Stimulated activated CD4-positive, alpha-beta T cell treated with anti-CD3 and anti-CD28 coated beads, Interleukin-4, amount 100 ng/mL, for 48 hours (primary cell): ENCODE data around the gene AKAP12.

Experiments
- DNase-seq, 2 donors: peaks; one replicate each; pipeline ENCODE4 v3.0.0-alpha.2; 2020; ENCODE audit warnings: low read depth in 2 of 2

AKAP12 gene, protein sequence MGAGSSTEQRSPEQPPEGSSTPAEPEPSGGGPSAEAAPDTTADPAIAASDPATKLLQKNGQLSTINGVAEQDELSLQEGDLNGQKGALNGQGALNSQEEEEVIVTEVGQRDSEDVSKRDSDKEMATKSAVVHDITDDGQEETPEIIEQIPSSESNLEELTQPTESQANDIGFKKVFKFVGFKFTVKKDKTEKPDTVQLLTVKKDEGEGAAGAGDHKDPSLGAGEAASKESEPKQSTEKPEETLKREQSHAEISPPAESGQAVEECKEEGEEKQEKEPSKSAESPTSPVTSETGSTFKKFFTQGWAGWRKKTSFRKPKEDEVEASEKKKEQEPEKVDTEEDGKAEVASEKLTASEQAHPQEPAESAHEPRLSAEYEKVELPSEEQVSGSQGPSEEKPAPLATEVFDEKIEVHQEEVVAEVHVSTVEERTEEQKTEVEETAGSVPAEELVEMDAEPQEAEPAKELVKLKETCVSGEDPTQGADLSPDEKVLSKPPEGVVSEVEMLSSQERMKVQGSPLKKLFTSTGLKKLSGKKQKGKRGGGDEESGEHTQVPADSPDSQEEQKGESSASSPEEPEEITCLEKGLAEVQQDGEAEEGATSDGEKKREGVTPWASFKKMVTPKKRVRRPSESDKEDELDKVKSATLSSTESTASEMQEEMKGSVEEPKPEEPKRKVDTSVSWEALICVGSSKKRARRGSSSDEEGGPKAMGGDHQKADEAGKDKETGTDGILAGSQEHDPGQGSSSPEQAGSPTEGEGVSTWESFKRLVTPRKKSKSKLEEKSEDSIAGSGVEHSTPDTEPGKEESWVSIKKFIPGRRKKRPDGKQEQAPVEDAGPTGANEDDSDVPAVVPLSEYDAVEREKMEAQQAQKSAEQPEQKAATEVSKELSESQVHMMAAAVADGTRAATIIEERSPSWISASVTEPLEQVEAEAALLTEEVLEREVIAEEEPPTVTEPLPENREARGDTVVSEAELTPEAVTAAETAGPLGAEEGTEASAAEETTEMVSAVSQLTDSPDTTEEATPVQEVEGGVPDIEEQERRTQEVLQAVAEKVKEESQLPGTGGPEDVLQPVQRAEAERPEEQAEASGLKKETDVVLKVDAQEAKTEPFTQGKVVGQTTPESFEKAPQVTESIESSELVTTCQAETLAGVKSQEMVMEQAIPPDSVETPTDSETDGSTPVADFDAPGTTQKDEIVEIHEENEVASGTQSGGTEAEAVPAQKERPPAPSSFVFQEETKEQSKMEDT (N-terminal part only)

DNA sequence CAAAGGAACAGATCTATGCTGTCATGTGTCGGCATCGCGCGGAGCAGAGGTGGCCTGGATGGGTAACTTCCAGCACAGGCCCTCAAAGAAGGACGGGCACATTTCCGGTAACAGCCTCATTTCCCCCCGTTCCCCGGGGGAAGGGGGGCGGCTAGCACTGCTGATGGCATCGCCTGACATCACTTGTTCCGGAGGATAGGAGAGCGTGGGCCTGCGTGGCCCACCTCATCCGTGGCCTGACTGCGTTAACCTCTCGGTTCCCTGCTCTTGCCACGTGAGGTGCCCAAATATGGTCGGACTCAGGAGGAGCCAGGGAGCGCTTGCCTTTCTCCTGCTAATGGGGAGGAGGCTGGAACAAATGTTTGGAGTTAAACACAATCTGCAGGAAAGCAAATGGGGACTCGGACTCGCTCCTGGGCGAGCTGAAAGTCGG lies at the start of gene AKAP12:
Gene AKAP12 (plus strand): TSS at position 365 of the 433 bp plus-strand sequence. CDS start 596 bp downstream, outside the sequence.
- DNase-seq, result no peak

DNA sequence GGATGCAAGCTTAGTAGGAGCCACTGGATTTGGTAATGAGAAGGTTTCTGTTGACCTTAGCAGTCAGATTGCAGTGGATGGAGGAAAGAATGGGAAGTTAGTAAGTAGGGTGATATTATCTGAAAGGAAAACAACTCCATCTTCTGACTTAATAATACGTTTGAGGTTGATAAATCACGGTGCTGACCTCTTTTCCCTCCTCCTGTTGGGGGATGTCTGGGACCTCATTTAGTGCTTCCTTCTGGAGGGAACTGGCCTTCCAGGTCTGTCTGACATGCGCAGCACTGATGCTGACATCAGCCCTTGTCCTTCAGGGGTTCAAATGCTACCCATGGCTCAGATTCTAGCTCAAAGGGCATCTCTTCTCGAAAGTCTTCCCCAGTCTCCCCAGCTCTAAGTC lies 48.2 kb upstream of the AKAP12 start:
- no peak for DNase-seq

DNA sequence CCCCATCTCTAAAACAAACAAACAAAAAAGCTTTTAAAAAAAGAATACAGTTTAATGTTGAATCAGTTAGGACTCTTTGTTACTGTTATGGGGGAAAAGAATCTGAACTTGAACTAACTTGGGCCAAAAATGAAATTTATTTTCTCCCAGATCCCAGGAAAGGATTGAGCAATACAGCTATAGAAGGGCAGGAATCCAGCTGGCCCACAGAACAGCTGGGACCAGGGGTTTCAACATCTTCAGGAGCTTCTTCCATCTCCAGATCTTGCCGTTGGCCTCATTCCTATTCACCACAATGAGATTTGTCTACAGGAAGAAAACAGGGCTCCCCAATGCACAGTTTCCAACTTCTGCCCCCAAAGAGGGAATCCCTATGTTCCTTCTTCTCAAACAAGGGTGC lies 43.2 kb upstream of the AKAP12 start:
- no peak for DNase-seq

DNA sequence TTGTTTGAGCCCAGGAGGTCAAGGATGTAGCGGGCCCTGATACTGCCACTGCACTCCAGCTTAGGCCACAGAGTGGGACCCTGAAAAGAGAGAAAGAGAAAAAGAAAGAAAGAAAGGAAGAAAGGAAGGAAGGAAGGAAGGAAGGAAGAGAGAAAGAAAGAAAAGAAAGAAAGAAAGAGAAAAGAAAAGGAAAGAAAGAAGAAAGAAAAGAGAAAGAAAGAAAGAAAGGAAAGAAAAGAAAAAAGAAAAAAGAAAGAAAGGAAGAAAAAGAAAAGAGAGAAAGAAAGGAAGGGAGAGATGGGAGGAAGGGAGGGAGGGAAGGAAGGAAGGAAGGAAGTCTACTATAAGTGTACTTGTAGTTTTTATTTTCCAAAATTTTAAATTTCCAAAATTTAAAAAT lies 42.2 kb upstream of the AKAP12 start:
- DNase-seq, result no peak

DNA sequence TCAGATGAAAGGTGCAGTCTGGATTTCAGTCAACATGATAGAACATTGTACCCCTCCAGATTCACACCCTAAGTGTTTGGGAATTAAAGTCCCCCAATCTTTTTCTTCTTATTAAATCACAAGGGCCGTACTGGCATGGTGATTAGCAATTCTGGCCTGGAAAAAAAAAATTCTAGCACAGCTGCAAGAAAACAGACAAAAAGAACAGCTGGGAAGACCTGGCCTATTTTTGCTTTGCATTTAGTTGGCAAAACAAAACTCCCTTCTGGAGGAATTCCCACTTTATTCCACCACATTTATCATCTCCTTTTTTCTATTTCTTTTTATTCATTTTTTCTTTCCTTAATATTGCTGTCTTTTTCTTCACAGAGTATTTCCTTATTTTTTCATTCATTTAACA lies 39.8 kb upstream of the AKAP12 start:
- no peak for DNase-seq

DNA sequence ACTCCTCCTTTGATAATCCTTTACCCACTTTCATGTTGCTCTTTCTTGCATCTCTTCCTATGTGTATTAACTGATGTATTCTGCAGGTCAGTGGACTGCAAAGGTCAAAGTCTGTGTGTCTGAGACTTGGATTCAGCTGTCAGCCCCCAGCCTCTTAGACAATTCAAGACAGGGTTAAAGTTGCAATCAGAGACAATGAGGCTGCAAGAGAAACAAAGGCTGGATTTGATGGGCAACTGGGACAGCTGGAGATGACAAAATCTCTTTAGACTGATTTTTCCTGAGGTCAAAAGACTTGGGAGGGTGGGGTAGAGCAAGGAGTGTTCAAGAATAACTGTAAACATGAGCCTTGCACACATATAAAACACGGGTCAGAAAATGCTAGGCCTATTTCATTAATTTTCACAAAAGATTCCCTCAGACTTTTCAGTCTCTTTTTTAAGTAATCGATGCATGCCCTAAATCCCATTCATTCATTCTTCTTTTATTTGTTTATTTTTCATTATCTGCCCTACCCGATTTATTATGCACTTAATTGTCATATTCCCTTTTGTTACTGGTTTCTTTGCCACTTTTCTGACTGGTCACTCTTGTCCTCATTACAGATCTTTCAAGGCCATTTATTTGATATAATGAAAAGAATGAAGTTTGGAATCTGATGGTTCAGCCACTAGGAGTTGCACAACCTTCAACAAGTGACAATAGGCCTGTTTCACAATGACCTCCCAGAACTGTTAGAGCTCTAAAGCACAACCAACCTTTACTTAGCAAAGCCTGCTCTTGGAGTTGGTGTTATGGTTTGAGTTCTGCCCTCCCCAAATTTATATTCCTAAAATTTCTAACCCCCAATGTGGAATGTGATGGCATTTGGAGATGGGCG lies 33.8 kb upstream of the AKAP12 start:
- DNase-seq, result no peak

DNA sequence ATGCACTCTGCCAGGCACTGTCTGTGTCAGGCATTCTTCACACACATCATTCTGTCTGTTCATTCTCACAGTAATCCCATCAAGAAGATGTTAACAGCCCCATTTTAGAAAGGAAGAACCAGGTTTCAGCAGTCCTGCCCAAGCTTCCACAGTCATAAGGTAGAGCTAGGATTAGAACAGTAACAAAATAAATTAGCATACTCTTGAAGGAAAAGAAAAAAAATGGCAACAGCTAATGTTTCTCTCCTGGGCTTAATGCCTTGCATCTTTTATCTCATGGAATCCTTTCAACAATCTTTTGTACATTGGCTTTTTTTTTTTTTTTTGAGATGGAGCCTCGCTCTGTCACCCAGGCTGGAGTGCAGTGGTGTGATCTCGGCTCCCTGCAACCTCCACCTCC lies 32.1 kb upstream of the AKAP12 start:
- DNase-seq, result no peak

DNA sequence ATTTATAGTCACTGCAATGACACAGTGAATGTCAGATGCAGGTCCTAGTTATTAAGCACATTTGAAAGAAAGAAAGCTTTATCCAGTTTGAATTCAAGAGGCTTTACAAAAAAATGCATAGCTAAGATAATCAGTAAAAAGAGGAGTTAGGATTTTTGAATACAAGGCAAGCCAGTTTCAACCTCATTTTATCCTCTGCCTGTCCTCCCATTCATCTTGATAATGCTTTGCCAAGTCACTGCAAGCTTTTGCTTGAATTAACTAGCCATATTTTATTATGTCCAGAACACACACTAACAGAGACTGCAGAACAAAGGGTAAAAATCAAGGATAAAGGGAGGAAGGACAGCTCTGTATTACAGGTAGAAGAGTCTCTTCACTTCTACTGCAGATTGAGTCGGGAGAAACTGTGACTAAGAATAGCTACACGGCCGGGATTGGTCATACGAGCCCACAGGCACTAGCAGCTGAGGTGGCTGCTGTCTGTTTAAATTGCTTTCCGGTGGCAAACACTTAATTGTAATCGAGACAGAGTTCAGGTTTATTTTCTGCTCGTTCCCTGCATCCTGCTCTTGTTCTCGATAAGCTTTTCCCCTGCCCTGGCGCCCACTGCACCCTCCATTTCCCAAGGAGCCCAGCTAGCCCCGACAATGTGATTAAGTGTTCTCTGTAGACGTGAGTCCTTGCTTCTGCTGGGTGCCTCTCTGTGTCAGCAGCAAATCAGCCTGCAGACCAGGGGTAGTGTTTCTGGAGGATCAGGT lies 30.5 kb upstream of the AKAP12 start:
- no peak for DNase-seq

DNA sequence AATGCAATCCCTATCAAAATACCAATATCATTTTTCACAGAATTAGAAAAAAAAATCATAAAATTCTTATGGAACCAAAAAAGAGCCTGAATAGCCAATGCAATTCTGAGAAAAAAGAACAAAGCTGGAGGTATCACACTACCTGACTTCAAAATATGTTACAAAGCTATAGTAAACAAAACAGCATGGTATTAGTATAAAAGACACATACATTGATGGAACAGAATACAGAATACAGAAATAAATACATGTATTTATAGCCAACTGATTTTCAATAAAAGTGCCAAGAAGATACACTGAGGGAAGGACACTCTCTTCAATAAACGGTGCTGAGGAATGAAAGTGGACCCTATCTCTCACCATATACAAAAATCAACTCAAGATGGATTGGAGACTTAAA lies 28.7 kb upstream of the AKAP12 start:
- no peak for DNase-seq

DNA sequence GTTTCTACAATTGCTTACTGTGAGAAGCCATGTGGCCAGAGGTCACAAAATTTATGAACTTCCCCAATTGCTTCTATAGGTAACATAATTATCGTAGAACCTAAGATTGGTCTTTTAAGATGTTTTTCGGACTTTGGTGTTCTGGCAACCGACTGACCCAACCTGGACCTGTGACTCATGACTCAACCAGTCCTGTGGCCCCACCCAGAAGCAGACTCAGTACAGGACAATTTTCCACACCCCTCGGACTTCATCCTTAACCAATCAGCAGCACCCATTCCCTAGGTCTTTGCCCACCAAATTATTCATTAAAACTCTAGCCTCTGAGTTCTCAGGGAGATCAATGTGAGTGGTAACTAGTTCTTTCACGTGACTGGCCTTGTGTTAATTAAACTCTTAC lies 26.4 kb upstream of the AKAP12 start:
- DNase-seq, result no peak

DNA sequence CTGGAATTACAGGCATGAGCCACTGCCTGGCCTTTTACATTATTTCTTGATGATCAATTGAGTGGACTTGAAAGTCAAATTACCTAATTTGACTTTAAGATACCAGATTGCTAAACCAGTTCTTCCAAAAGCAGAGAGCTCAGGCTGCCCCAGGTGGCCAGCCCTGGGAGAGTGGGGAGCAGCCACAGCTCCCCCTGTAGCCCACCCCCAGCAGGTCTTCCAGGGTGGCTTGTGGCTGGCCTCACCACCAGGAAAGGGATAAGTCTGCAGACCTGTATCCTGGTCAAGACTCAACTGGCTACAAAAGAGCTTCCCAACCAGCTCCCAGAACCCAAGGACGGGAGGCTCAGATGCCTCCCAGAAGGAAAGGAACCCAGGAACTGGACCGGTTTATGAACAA lies 23.8 kb upstream of the AKAP12 start:
- no peak for DNase-seq

DNA sequence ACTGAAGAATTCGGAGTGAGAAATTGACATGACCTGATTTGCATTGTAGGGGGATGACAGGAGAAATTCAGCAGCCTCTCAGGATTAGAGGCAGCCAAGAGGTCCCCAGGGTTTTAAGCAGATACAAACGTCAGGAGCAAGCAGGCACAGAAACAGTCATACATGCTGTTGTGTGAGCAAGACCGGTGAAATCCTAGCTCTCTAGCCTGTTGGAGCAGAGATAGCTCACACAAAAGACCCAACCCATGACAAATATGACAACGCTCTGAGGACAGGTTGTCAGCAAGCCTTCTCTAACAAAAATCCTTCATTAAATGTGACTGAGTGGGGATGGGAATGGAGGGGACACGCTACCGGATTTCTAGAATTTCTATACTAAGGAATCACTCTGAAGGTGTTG lies 23.0 kb upstream of the AKAP12 start:
- DNase-seq, result no peak

DNA sequence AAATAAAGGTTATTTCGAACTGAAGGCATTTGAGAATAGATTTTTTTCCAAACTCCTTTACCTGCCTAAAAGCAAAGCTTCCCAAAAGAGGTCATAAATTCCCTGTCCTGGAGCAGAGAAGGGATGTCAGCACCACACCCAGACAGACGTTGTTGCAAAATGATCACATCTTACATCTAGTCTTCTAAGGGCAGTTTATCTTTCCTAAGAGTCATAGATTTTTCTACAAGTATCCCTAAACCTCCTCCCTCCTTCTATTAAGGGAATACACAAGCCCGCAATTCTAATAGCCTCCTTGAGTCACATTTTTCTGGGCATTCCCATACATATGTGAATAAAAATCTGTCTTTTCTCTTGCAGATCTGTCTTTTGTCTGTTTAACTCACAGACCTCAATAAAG lies 20.6 kb upstream of the AKAP12 start:
- DNase-seq, result no peak

DNA sequence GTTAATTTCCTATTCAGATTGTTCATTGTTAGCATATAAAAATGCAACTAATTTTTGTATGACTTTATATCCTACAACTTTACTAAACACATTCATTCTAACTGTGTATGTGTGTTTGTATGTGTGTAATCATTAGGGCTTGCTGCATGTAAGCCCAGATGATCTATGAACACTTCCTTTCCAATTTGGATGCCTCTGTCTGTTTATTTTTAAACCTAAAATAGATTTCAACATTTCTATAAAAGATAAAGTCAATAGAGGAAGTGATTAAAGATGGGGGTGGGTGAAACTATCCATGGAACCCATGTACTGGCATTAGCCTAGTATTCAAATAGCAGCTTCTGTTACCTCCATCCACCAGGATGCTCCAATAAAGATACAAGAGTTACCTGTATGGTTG lies 15.7 kb upstream of the AKAP12 start:
- no peak for DNase-seq

DNA sequence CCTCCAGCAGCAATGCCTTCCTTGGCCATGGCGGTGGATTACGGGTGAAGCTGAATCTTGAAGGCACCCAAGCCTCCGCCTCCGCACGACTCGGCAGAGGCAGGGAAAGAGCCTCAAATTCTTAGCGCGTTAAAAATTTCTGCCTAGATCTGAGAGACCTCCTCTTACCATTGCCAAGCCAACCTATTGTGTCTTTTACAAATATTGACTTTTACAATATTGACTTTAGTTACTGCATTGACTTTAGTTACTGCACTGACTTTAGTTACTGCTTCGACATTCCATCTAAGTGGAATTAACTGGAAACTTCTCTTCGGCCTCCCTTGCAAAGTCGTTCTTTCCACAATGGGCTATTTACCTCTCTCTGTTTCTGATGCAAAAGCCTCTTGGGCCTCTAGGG lies 13.8 kb upstream of the AKAP12 start:
- DNase-seq, result no peak

DNA sequence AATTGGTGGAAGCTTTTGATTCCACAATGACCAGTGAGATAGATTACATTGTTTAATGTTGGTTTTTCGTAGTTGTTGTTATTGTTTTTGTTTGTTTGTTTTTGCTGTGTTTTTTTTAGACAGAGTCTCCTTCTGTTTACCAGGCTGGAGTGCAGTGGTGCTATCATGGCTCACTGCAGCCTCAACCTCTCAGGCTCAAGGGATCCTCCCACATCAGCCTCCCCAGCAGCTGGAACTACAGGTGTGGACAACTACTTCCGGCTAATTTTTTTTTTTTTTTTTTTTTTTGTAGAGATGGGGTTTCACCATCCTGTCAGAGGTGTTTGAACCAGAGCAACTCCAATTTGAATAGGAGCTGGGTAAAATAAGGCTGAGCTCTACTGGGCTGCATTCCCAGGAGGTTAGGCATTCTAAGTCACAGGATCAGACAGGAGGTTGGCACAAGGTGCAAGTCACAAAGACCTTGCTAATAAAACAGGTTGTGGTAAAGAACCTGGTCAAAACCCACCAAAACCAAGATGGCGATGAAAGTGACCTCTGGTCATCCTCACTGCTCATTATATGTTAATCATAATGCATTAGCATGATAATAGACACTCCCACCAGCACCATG lies 10.9 kb upstream of the AKAP12 start:
- no peak for DNase-seq

DNA sequence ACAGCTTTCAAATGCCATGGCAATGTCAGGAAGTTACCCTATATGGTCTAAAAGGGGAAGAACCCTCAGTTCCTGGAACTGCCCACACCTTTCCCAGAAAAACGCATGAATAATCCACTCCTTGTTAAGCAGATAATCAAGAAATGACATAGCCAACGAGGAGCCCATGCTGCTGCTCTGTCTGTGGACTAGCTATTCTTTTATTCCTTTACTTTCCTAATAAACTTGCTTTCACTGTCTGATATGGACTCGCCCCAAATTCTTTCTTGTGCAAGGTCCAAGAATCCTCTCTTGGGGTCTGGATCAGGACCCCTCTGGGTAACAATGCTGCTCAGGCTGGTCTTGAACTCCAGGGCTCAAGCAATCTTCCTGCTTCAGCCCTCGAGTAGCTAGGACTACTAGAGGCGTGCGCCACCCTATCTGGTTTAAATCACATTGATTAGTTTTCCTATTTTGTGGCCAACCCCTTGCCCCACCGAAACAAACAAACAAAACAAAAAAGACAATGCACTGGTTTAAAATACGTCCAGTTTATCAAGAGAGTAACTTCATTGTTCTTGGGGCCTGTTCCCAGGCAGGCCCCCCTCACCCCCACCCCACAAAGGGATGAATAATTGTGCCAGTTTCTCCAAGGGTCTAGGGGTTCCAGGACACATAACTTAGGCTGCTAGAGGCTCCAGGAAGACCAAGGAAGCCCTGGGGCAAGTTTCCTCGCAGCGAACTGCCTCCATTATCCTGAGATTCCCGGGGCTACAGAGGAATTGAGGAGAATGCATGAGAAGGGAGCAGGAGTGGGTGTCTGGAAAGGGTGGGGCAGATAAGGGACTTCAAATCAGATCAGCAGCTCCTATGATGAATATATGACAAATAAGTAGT lies 10.1 kb upstream of the AKAP12 start:
- DNase-seq, result peak; percentile 40 to 61

DNA sequence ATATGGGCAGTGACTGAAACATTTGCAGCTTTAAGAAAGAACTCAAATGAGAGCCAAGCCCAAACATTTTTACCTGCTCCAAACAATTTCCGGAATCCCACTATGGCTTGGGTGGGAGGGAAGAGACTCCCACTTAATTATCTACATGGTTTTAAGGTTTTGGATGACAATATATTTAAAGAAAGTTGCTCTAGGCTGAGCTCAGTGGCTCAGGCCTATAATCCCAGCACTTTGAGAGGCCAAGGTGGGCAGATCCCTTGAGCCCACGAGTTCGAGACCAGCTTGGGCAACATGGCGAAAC lies 9.5 kb upstream of the AKAP12 start:
- no peak for DNase-seq

DNA sequence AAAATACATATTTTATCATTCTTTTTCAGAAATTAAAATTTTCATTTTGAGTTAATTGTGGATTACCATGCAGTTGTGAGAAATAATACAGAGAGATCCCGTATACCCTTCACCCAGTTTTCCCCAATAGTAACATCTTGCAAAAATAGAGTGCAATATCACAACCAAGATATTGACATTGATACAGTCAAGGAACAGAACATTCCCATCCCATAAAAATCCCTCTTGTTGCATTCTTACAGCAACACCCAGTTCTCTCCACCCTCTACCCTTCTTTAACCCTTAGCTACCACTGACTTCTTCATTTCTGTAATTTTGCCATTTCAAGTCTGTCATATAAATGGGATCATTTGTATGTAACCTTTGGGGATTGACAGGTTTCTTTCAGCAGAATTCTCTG lies 6.9 kb upstream of the AKAP12 start:
- no peak for DNase-seq
